ENCODE data around the gene NOL9.
"Not testable (repeated sequence)": the region's sequence is repeated elsewhere in the genome, so short reads cannot be mapped to it uniquely, and the experiment has no call there.

NOL9 gene

GRCh38 chr1:6600410-6601048 lies 46.2 kb upstream of the NOL9 start:
- Mint-ChIP-seq H3K4me3 (peak overlapping the region; percentile 92 to 98 (median 98)), H3K36me3 (ENCODE audit: low read depth) (peaks cover 20% of the 10 kb centered on the region), H3K27me3 (ENCODE audit: low read depth) (no peaks in the 10 kb centered on the region), H3K9me3 (no peaks in the 10 kb centered on the region), H3K4me1 (peaks cover 54% of the 10 kb centered on the region), H3K27ac (peak overlapping the region; percentile 81 to 97 (median 92))
- no peak for TF ChIP-seq CTCF (IDR thresholded peaks at IDR 0.05; ENCODE audit: unreplicated experiment in 3 of 3)

- H3K36me3 Mint-ChIP-seq (ENCODE audit: low read depth), result peaks cover 25% of the 10 kb centered on the region
- H3K4me3 Mint-ChIP-seq, result peak overlapping the region; percentile 92 to 98 (median 98)
- not testable (repeated sequence) for H3K9me3 Mint-ChIP-seq; H3K27me3 Mint-ChIP-seq (ENCODE audit: low read depth)
- peak overlapping the region in 2 of 3 experiments; percentile 92 to 97 for H3K27ac Mint-ChIP-seq
- H3K4me1 Mint-ChIP-seq, result peaks cover 50% of the 10 kb centered on the region
Measured at GRCh38 chr1:6599991-6600390, 45.7 kb upstream of the NOL9 start.

GRCh38 chr1:6599141-6599975 lies 45.0 kb upstream of the NOL9 start:
- Mint-ChIP-seq H3K36me3 (ENCODE audit: low read depth) (peaks cover 28% of the 10 kb centered on the region), H3K27ac (no peak overlapping the region), H3K4me1 (peaks cover 47% of the 10 kb centered on the region), H3K27me3 (ENCODE audit: low read depth) (no peaks in the 10 kb centered on the region), H3K4me3 (peak overlapping the region; percentile 45 to 84 (median 70)), H3K9me3 (no peaks in the 10 kb centered on the region)
- no peak for TF ChIP-seq CTCF (IDR thresholded peaks at IDR 0.05; ENCODE audit: unreplicated experiment in 3 of 3)

GRCh38 chr1:6597777-6598131 lies 43.4 kb upstream of the NOL9 start:
- TF ChIP-seq CTCF (IDR thresholded peaks at IDR 0.05; ENCODE audit: unreplicated experiment in 3 of 3), result no peak
- H3K9me3 Mint-ChIP-seq, result no peaks in the 10 kb centered on the region
- no peaks in the 10 kb centered on the region for H3K27me3 Mint-ChIP-seq (ENCODE audit: low read depth)
- H3K27ac Mint-ChIP-seq, result no peak overlapping the region
- peak overlapping the region in 1 of 3 experiments; percentile 36 for H3K4me3 Mint-ChIP-seq
- peaks cover 32% of the 10 kb centered on the region for H3K36me3 Mint-ChIP-seq (ENCODE audit: low read depth)
- H3K4me1 Mint-ChIP-seq, result peaks cover 37% of the 10 kb centered on the region

GRCh38 chr1:6596886-6597776 lies 42.8 kb upstream of the NOL9 start:
- H3K27ac Mint-ChIP-seq, result no peak overlapping the region

More at GRCh38 chr1:6596886-6597776, 42.8 kb upstream of the NOL9 start:
- H3K4me1 Mint-ChIP-seq, result peaks cover 37% of the 10 kb centered on the region
- peak overlapping the region in 2 of 3 experiments; percentile 36 to 42 for H3K4me3 Mint-ChIP-seq
- H3K9me3 Mint-ChIP-seq, result no peaks in the 10 kb centered on the region
- peaks cover 32% of the 10 kb centered on the region for H3K36me3 Mint-ChIP-seq (ENCODE audit: low read depth)
- H3K27me3 Mint-ChIP-seq (ENCODE audit: low read depth), result no peaks in the 10 kb centered on the region
- TF ChIP-seq CTCF (IDR thresholded peaks at IDR 0.05; ENCODE audit: unreplicated experiment in 3 of 3), result no peak

Data from nephron (organoid).